Measurements from ENCODE around the gene GPR78. TPM values are rescaled to one million over a fixed set of nuclear protein-coding genes. Genes with fewer than 3 reads are reported as not detected.
A peak's percentile ranks its signal among the peaks of the same experiment; 100 is the strongest.

The GPR78 gene
- total RNA-seq, 1 experiment from 2014 or later: not detected

GRCh38 chr4:8606966-8607365, 26.8 kb downstream of the GPR78 start:
- Histone ChIP-seq H3K36me3 (ENCODE audit: insufficient read depth, low read length) (no peaks in the 10 kb centered on the region), H4K20me1 (ENCODE audit: insufficient read depth, low read depth, low read length) (no peaks in the 10 kb centered on the region), H3K27ac (ENCODE audit: low read length) (no peak overlapping the region), H3K27me3 (ENCODE audit: low read length) (no peaks in the 10 kb centered on the region), H3K4me1 (ENCODE audit: low read length) (no peaks in the 10 kb centered on the region), H3K9me3 (ENCODE audit: low read length) (no peaks in the 10 kb centered on the region), H3K4me2 (ENCODE audit: low read depth, low read length, poor library complexity, severe bottlenecking) (no peak overlapping the region), H3K9me2 (replicated peaks; ENCODE audit: insufficient read depth, low read length) (no peaks in the 10 kb centered on the region), H2AFZ (ENCODE audit: low read length) (no peak overlapping the region), H3K4me3 (ENCODE audit: low read length) (no peak overlapping the region), H3K79me2 (ENCODE audit: low read length) (no peaks in the 10 kb centered on the region), H3K9ac (ENCODE audit: low read length) (no peak overlapping the region)
- DNase-seq: no peak

DNA sequence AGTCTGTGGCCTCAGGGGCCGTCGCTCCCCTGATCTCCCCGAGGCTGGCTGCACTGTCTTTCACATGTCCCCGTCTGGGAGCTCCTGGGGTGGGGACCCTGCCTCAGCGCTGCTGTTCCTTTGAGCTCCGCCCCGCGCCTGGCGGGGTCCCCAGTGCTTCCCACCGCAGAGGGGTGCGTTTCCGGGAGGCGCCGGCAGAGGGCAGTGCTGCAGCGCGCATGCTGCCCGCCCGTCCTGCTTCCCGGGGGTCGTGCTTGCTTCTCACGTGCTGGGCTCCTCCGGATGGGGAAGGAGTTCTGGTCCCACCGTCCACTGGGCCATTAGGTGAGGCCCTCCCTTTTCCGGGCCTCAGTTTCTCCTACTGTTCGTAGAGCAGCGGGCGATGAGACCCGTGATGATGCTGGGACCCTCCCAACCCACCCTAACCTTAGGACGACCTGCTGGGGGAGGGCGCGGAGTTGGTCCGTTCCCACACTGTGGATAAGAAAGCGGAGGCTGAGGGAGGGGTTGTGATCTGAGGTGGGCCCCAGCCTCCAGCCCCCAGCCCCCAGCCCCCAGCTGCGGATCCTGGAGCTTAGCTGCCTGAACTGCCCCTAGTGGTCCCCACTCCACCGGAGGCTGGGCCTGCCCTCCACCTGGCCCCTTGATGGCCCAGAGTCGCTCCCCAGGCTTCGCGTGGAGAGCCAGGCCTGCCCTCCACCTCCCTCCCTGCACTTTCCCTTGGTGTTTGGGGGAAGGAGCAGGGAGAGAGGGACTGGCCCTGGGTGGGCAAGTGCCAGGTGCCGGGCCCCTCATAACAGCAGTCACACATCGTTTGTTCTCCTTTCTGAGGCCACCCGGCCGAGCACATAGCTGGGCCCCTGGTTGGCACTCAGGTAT, 27.6 kb downstream of the GPR78 start:
- Histone ChIP-seq H4K20me1 (ENCODE audit: insufficient read depth, low read depth, low read length) (no peaks in the 10 kb centered on the region), H3K9ac (ENCODE audit: low read length) (no peak overlapping the region), H3K4me2 (ENCODE audit: low read depth, low read length, poor library complexity, severe bottlenecking) (no peak overlapping the region), H3K9me3 (ENCODE audit: low read length) (no peaks in the 10 kb centered on the region), H3K27me3 (ENCODE audit: low read length) (no peaks in the 10 kb centered on the region), H3K79me2 (ENCODE audit: low read length) (no peaks in the 10 kb centered on the region), H3K27ac (ENCODE audit: low read length) (no peak overlapping the region), H3K9me2 (replicated peaks; ENCODE audit: insufficient read depth, low read length) (no peaks in the 10 kb centered on the region), H3K4me1 (ENCODE audit: low read length) (no peaks in the 10 kb centered on the region), H3K4me3 (ENCODE audit: low read length) (no peak overlapping the region), H2AFZ (ENCODE audit: low read length) (no peak overlapping the region), H3K36me3 (ENCODE audit: insufficient read depth, low read length) (no peaks in the 10 kb centered on the region)
- DNase-seq: peak; percentile 77

- no peak overlapping the region for H3K9ac ChIP-seq (ENCODE audit: low read length)
- H2AFZ ChIP-seq (ENCODE audit: low read length): no peak overlapping the region
- no peaks in the 10 kb centered on the region for H3K27me3 ChIP-seq (ENCODE audit: low read length)
- no peak overlapping the region for H3K27ac ChIP-seq (ENCODE audit: low read length)
- H3K4me1 ChIP-seq (ENCODE audit: low read length): no peaks in the 10 kb centered on the region
- no peak overlapping the region for H3K4me2 ChIP-seq (ENCODE audit: low read depth, low read length, poor library complexity, severe bottlenecking)
- no peaks in the 10 kb centered on the region for H3K9me2 ChIP-seq (replicated peaks; ENCODE audit: insufficient read depth, low read length)
- no peaks in the 10 kb centered on the region for H3K9me3 ChIP-seq (ENCODE audit: low read length)
- no peaks in the 10 kb centered on the region for H3K79me2 ChIP-seq (ENCODE audit: low read length)
- DNase-seq: no peak
- no peaks in the 10 kb centered on the region for H4K20me1 ChIP-seq (ENCODE audit: insufficient read depth, low read depth, low read length)
- H3K36me3 ChIP-seq (ENCODE audit: insufficient read depth, low read length): no peaks in the 10 kb centered on the region
- no peak overlapping the region for H3K4me3 ChIP-seq (ENCODE audit: low read length)
Observed at GRCh38 chr4:8608714-8609391, 28.7 kb downstream of the GPR78 start.

GRCh38 chr4:8609406-8609805, 29.2 kb downstream of the GPR78 start:
- no peak overlapping the region for H3K27ac ChIP-seq (ENCODE audit: low read length)
- no peak for DNase-seq
- no peaks in the 10 kb centered on the region for H3K9me3 ChIP-seq (ENCODE audit: low read length)
- H3K27me3 ChIP-seq (ENCODE audit: low read length): no peaks in the 10 kb centered on the region
- H3K9me2 ChIP-seq (replicated peaks; ENCODE audit: insufficient read depth, low read length): no peaks in the 10 kb centered on the region
- H3K4me2 ChIP-seq (ENCODE audit: low read depth, low read length, poor library complexity, severe bottlenecking): no peak overlapping the region
- no peaks in the 10 kb centered on the region for H4K20me1 ChIP-seq (ENCODE audit: insufficient read depth, low read depth, low read length)
- H3K36me3 ChIP-seq (ENCODE audit: insufficient read depth, low read length): no peaks in the 10 kb centered on the region
- H3K9ac ChIP-seq (ENCODE audit: low read length): no peak overlapping the region
- no peak overlapping the region for H2AFZ ChIP-seq (ENCODE audit: low read length)
- H3K79me2 ChIP-seq (ENCODE audit: low read length): no peaks in the 10 kb centered on the region
- no peaks in the 10 kb centered on the region for H3K4me1 ChIP-seq (ENCODE audit: low read length)
- no peak overlapping the region for H3K4me3 ChIP-seq (ENCODE audit: low read length)

DNA sequence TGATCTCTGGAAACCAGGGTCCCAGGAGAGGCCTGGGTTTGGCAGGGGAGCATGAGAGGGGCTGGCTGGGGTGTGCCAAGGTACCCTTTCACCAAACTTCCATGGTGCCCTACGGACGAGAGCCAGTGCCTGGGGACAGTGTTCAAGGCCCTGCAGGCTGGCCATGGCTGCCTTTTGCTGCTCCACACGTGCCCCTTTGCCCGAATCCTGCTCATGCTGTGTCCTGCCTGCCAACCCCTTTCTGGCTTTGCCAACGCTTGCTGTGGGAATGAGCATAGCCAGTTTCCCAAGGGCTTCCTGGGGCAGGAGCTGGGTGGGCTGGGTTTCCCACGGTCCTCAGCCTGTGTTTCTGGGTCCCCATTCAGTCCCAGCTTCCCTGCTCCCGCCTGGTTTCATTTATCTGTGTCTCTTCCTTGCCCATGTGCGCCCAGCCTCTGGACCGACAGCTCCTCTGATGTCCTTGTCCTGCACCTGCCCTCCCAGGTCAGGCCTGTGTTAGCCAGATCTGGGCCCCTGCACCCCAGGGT, 29.7 kb downstream of the GPR78 start:
- Histone ChIP-seq H3K27me3 (ENCODE audit: low read length) (no peaks in the 10 kb centered on the region), H3K36me3 (ENCODE audit: insufficient read depth, low read length) (no peaks in the 10 kb centered on the region), H4K20me1 (ENCODE audit: insufficient read depth, low read depth, low read length) (no peaks in the 10 kb centered on the region), H2AFZ (ENCODE audit: low read length) (no peak overlapping the region), H3K4me1 (ENCODE audit: low read length) (no peaks in the 10 kb centered on the region), H3K4me3 (ENCODE audit: low read length) (no peak overlapping the region), H3K9me2 (replicated peaks; ENCODE audit: insufficient read depth, low read length) (no peaks in the 10 kb centered on the region), H3K9ac (ENCODE audit: low read length) (no peak overlapping the region), H3K79me2 (ENCODE audit: low read length) (no peaks in the 10 kb centered on the region), H3K4me2 (ENCODE audit: low read depth, low read length, poor library complexity, severe bottlenecking) (no peak overlapping the region), H3K27ac (ENCODE audit: low read length) (no peak overlapping the region), H3K9me3 (ENCODE audit: low read length) (no peaks in the 10 kb centered on the region)
- no peak for DNase-seq

- no peak overlapping the region for H3K27ac ChIP-seq (ENCODE audit: low read length)
- no peaks in the 10 kb centered on the region for H3K9me2 ChIP-seq (replicated peaks; ENCODE audit: insufficient read depth, low read length)
- no peak overlapping the region for H3K4me3 ChIP-seq (ENCODE audit: low read length)
- no peak overlapping the region for H3K9ac ChIP-seq (ENCODE audit: low read length)
- H2AFZ ChIP-seq (ENCODE audit: low read length): no peak overlapping the region
- no peaks in the 10 kb centered on the region for H3K27me3 ChIP-seq (ENCODE audit: low read length)
- H3K4me1 ChIP-seq (ENCODE audit: low read length): no peaks in the 10 kb centered on the region
- H3K36me3 ChIP-seq (ENCODE audit: insufficient read depth, low read length): no peaks in the 10 kb centered on the region
- H3K4me2 ChIP-seq (ENCODE audit: low read depth, low read length, poor library complexity, severe bottlenecking): no peak overlapping the region
- no peaks in the 10 kb centered on the region for H3K9me3 ChIP-seq (ENCODE audit: low read length)
- H3K79me2 ChIP-seq (ENCODE audit: low read length): no peaks in the 10 kb centered on the region
- no peak for DNase-seq
- H4K20me1 ChIP-seq (ENCODE audit: insufficient read depth, low read depth, low read length): no peaks in the 10 kb centered on the region
Observed at GRCh38 chr4:8610858-8611616, 30.8 kb downstream of the GPR78 start.

DNA sequence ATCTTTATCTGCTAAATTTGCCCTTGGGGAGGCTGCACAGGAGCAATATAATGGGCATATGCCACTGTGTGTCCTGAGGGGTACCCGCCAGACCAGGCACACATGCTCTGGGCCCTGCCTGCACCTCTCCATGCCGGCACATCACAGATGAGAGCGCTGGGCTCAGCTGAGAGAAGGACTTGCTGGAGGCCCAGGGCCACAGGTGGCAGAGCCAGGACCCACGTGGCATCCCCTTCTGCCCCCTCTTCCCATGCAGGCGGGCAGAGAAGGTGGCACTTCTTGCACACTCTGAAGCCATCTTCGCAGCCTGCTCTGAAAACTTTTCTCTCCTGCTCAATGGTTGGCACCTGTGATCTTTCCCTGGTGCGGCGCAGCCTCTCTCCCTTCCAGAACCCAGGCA, 32.5 kb downstream of the GPR78 start:
- Histone ChIP-seq H3K9me2 (replicated peaks; ENCODE audit: insufficient read depth, low read length) (no peaks in the 10 kb centered on the region), H3K4me1 (ENCODE audit: low read length) (no peaks in the 10 kb centered on the region), H3K27me3 (ENCODE audit: low read length) (no peaks in the 10 kb centered on the region), H3K27ac (ENCODE audit: low read length) (no peak overlapping the region), H3K4me2 (ENCODE audit: low read depth, low read length, poor library complexity, severe bottlenecking) (no peak overlapping the region), H3K9me3 (ENCODE audit: low read length) (no peaks in the 10 kb centered on the region), H3K4me3 (ENCODE audit: low read length) (no peak overlapping the region), H2AFZ (ENCODE audit: low read length) (no peak overlapping the region), H3K79me2 (ENCODE audit: low read length) (no peaks in the 10 kb centered on the region), H3K9ac (ENCODE audit: low read length) (no peak overlapping the region), H4K20me1 (ENCODE audit: insufficient read depth, low read depth, low read length) (no peaks in the 10 kb centered on the region), H3K36me3 (ENCODE audit: insufficient read depth, low read length) (no peaks in the 10 kb centered on the region)
- no peak for DNase-seq
